Activated CD4-positive, alpha-beta T cell treated with anti-CD3 and anti-CD28 coated beads for 36 hours (primary cell): ENCODE data around the gene TCHHL1. TPM values are rescaled to one million over a fixed set of nuclear protein-coding genes. Genes with fewer than 3 reads are reported as not detected.
"Not testable (repeated sequence)": the region's sequence is repeated elsewhere in the genome, so short reads cannot be mapped to it uniquely, and the experiment has no call there.

Experiments used
- ATAC-seq: fragments of 200-7000 bp; cut with Tn5 transposase; one replicate; pipeline ENCODE4 v1.10.0; 2021; ENCODE audit warnings: mild to moderate bottlenecking, moderate library complexity
- CTCF ChIA-PET: fragments of 350-600 bp; sonication (Branson Sonifier 250); formaldehyde crosslinking; loops from one replicate; lab custom pipeline; 2021; ENCODE audit warnings: antibody characterized with exemption; lab: Charles Lee
- POLR2A ChIA-PET: fragments of 350-600 bp; sonication (Branson Sonifier 250); formaldehyde crosslinking; loops from one replicate; lab custom pipeline; 2021; ENCODE audit warnings: antibody characterized with exemption, inconsistent platforms; lab: Charles Lee
- DNase-seq: peaks from one replicate; pipeline ENCODE4 v3.0.0-alpha.2; 2020
- H3K27ac Mint-ChIP-seq: one replicate; pipeline ENCODE4 v1.8.0; 2021; ENCODE audit warnings: mixed read lengths
- H3K27me3 Mint-ChIP-seq: one replicate; pipeline ENCODE4 v1.8.0; 2021; ENCODE audit warnings: mixed read lengths
- H3K36me3 Mint-ChIP-seq: one replicate; pipeline ENCODE4 v1.8.0; 2021; ENCODE audit warnings: low read depth, mixed read lengths
- H3K4me1 Mint-ChIP-seq: one replicate; pipeline ENCODE4 v1.8.0; 2021; ENCODE audit warnings: mixed read lengths
- H3K4me3 Mint-ChIP-seq: one replicate; pipeline ENCODE4 v1.8.0; 2021; ENCODE audit warnings: mild to moderate bottlenecking, moderate library complexity, mixed read lengths
- H3K9me3 Mint-ChIP-seq: one replicate; pipeline ENCODE4 v1.8.0; 2021; ENCODE audit warnings: low read depth, mixed read lengths
- intact Hi-C, 2 experiments: fragments of 100-400 bp; cut with DNase I in 1 of 2; cut with micrococcal nuclease in 1 of 2; formaldehyde crosslinking; loops; one replicate each; pipeline versions ENCODE4 v1.14.2 to v1.15.1; 2022 to 2024; cut with DNase I, micrococcal nuclease
- total RNA-seq, 2 experiments: library from RNA; stranded (reverse); gene quantifications; one replicate each; pipeline ENCODE4 v1.2.3, GENCODE V29; 2021

TCHHL1 gene
- total RNA-seq, 2 experiments from 2014 or later: not detected

GRCh38 chr1:152084853-152085252, 4.0 kb downstream of the TCHHL1 start:
- no peak for ATAC-seq
- DNase-seq: no peak
- ChIA-PET CTCF (interaction anchor here (0.6 to 1.4 kb wide), 3 partner anchors 23 to 374 kb away, joined by 3 to 5 read pairs (median 4); no protein-coding TSS in a partner anchor), POLR2A (no interaction called here)
- H3K4me3 Mint-ChIP-seq: no peak overlapping the region
- no peaks in the 10 kb centered on the region for H3K36me3 Mint-ChIP-seq
- peaks cover 12% of the 10 kb centered on the region for H3K27me3 Mint-ChIP-seq
- intact Hi-C loops: no loop called here
- H3K4me1 Mint-ChIP-seq: no peaks in the 10 kb centered on the region
- H3K9me3 Mint-ChIP-seq: no peaks in the 10 kb centered on the region
- no peak overlapping the region for H3K27ac Mint-ChIP-seq

- H3K27ac Mint-ChIP-seq, H3K4me3 Mint-ChIP-seq, POLR2A ChIA-PET, DNase-seq, H3K4me1 Mint-ChIP-seq, ATAC-seq, intact Hi-C loops, H3K9me3 Mint-ChIP-seq, H3K36me3 Mint-ChIP-seq, CTCF ChIA-PET: not testable (repeated sequence)
- peaks cover 18% of the 10 kb centered on the region for H3K27me3 Mint-ChIP-seq
Observed at GRCh38 chr1:152081026-152081425, 7.8 kb downstream of the TCHHL1 start.

GRCh38 chr1:152080494-152080893, 8.4 kb downstream of the TCHHL1 start:
- H3K4me3 Mint-ChIP-seq, H3K27ac Mint-ChIP-seq, intact Hi-C loops, DNase-seq, H3K4me1 Mint-ChIP-seq, ATAC-seq, H3K9me3 Mint-ChIP-seq, POLR2A ChIA-PET, H3K36me3 Mint-ChIP-seq: not testable (repeated sequence)
- peaks cover 18% of the 10 kb centered on the region for H3K27me3 Mint-ChIP-seq
- CTCF ChIA-PET: interaction anchor here (0.6 kb wide), 1 partner anchor 210 kb away, joined by 3 read pairs; no protein-coding TSS in a partner anchor

GRCh38 chr1:152078831-152079441, 9.9 kb downstream of the TCHHL1 start:
- intact Hi-C loops: no loop called here
- Mint-ChIP-seq H3K4me3 (no peak overlapping the region), H3K27me3 (peaks cover 19% of the 10 kb centered on the region), H3K4me1 (no peaks in the 10 kb centered on the region), H3K9me3 (no peaks in the 10 kb centered on the region), H3K27ac (no peak overlapping the region), H3K36me3 (no peaks in the 10 kb centered on the region)
- ChIA-PET CTCF (no interaction called here), POLR2A (no interaction called here)
- no peak for ATAC-seq
- no peak for DNase-seq

GRCh38 chr1:152072311-152072710, 16.6 kb downstream of the TCHHL1 start:
- Mint-ChIP-seq H3K36me3 (no peaks in the 10 kb centered on the region), H3K9me3 (no peaks in the 10 kb centered on the region), H3K27me3 (peaks cover 26% of the 10 kb centered on the region), H3K27ac (no peak overlapping the region), H3K4me1 (no peaks in the 10 kb centered on the region), H3K4me3 (no peak overlapping the region)
- CTCF ChIA-PET: interaction anchor here (0.8 kb wide), 1 partner anchor 71 kb away, joined by 4 read pairs; no protein-coding TSS in a partner anchor
- POLR2A ChIA-PET: no interaction called here
- intact Hi-C loops: no loop called here
- ATAC-seq (no peak), DNase-seq (no peak)

GRCh38 chr1:152071123-152071522, 17.7 kb downstream of the TCHHL1 start:
- DNase-seq: no peak
- H3K9me3 Mint-ChIP-seq: no peaks in the 10 kb centered on the region
- H3K4me1 Mint-ChIP-seq: no peaks in the 10 kb centered on the region
- H3K4me3 Mint-ChIP-seq: no peak overlapping the region
- POLR2A ChIA-PET: no interaction called here
- CTCF ChIA-PET: no interaction called here
- H3K27ac Mint-ChIP-seq: no peak overlapping the region
- ATAC-seq: no peak
- H3K27me3 Mint-ChIP-seq: peaks cover 29% of the 10 kb centered on the region
- H3K36me3 Mint-ChIP-seq: no peaks in the 10 kb centered on the region
- intact Hi-C loops: no loop called here

GRCh38 chr1:152067929-152068328, 20.9 kb downstream of the TCHHL1 start:
- Mint-ChIP-seq H3K27ac (no peak overlapping the region), H3K27me3 (peaks cover 34% of the 10 kb centered on the region), H3K36me3 (no peaks in the 10 kb centered on the region), H3K9me3 (no peaks in the 10 kb centered on the region), H3K4me1 (no peaks in the 10 kb centered on the region), H3K4me3 (no peak overlapping the region)
- ATAC-seq (no peak), DNase-seq (no peak)
- intact Hi-C loops: no loop called here
- POLR2A ChIA-PET: interaction anchor here (0.5 kb wide), 1 partner anchor 1566 kb away, joined by 4 read pairs; no protein-coding TSS in a partner anchor
- CTCF ChIA-PET: interaction anchor here (1.4 kb wide), 1 partner anchor 15 kb away, joined by 7 read pairs; no protein-coding TSS in a partner anchor

GRCh38 chr1:152067150-152067549, 21.7 kb downstream of the TCHHL1 start:
- intact Hi-C loops: no loop called here
- H3K4me3 Mint-ChIP-seq: no peak overlapping the region
- H3K27ac Mint-ChIP-seq: no peak overlapping the region
- H3K36me3 Mint-ChIP-seq: no peaks in the 10 kb centered on the region
- H3K4me1 Mint-ChIP-seq: no peaks in the 10 kb centered on the region
- no peaks in the 10 kb centered on the region for H3K9me3 Mint-ChIP-seq
- POLR2A ChIA-PET: no interaction called here
- DNase-seq (no peak), ATAC-seq (no peak)
- peaks cover 33% of the 10 kb centered on the region for H3K27me3 Mint-ChIP-seq
- CTCF ChIA-PET: no interaction called here

GRCh38 chr1:152061952-152062351, 26.9 kb downstream of the TCHHL1 start:
- CTCF ChIA-PET: interaction anchor here (1.0 to 1.5 kb wide), 3 partner anchors 9 to 397 kb away, joined by 3 to 4 read pairs (median 4); no protein-coding TSS in a partner anchor
- H3K27ac Mint-ChIP-seq: no peak overlapping the region

GRCh38 chr1:152053375-152053774, 35.5 kb downstream of the TCHHL1 start:
- Mint-ChIP-seq H3K27ac (no peak overlapping the region), H3K9me3 (no peaks in the 10 kb centered on the region), H3K27me3 (peaks cover 20% of the 10 kb centered on the region), H3K4me3 (no peak overlapping the region), H3K4me1 (peaks cover 10% of the 10 kb centered on the region), H3K36me3 (no peaks in the 10 kb centered on the region)
- ATAC-seq (no peak), DNase-seq (no peak)
- intact Hi-C loops: loop anchor here (2.0 to 5.0 kb wide), 3 partner anchors 59 to 294 kb away; no protein-coding TSS in a partner anchor
- POLR2A ChIA-PET: interaction anchor here (1.4 kb wide), 1 partner anchor 405 kb away, joined by 4 read pairs; no protein-coding TSS in a partner anchor
- CTCF ChIA-PET: interaction anchor here (0.5 to 8.9 kb wide), 24 partner anchors 8 to 1174 kb away, joined by 3 to 175 read pairs (median 4); partner anchors contain the start of gene RPTN

More at GRCh38 chr1:152061952-152062351, 26.9 kb downstream of the TCHHL1 start:
- Mint-ChIP-seq H3K4me1 (no peaks in the 10 kb centered on the region), H3K4me3 (no peak overlapping the region), H3K9me3 (no peaks in the 10 kb centered on the region), H3K36me3 (no peaks in the 10 kb centered on the region), H3K27me3 (peaks cover 22% of the 10 kb centered on the region)
- DNase-seq (no peak), ATAC-seq (no peak)
- intact Hi-C loops: no loop called here
- POLR2A ChIA-PET: no interaction called here

- CTCF ChIA-PET: interaction anchor here (0.5 to 8.9 kb wide), 22 partner anchors 9 to 1174 kb away, joined by 3 to 175 read pairs (median 4); partner anchors contain the start of gene RPTN
- no peak for ATAC-seq
- Mint-ChIP-seq H3K4me3 (no peak overlapping the region), H3K9me3 (no peaks in the 10 kb centered on the region), H3K4me1 (peaks cover 17% of the 10 kb centered on the region), H3K27ac (no peak overlapping the region), H3K27me3 (peaks cover 16% of the 10 kb centered on the region), H3K36me3 (no peaks in the 10 kb centered on the region)
- intact Hi-C loops: loop anchor here (1.0 to 5.0 kb wide), 6 partner anchors 58 to 389 kb away; no protein-coding TSS in a partner anchor
- peak; percentile 91 for DNase-seq
- POLR2A ChIA-PET: interaction anchor here (1.4 kb wide), 1 partner anchor 406 kb away, joined by 4 read pairs; no protein-coding TSS in a partner anchor
Observed at GRCh38 chr1:152052606-152053005, 36.3 kb downstream of the TCHHL1 start.
